Measurements from ENCODE around the gene NFX1.
A peak's percentile ranks its signal among the peaks of the same experiment; 100 is the strongest.

Gene NFX1

DNA sequence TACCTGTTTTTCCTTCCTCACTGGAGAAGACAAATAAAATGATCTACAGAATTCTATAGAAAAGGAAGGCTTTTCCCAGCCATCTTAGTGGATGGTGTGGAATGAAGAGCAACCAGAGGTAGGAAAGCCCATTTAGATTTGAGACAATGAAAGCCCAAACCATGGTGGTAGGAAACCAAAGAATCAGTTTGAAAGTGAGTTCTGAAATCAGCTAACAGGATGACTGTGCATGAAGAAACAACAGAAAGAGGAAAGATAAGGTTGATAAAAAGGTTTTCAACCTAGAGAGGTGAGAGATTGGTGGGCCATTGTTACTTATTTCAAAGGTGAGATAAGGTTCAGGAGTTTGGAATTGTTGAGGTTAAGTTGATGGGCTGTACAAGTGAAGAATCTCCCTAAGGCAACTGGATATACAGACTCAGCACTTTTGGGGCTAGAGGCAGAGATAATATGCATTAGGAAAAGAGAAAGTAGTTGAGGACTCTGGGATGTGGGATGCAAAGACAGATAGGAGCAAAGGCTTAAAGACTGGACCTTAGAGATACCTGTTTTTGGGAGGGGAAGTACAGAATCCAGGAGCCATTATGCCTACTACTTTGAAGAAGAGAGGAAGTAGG is 23.1 kb upstream of the NFX1 start:
- no peak for DNase-seq

GRCh38 chr9:33270146-33270545 is 20.2 kb upstream of the NFX1 start:
- DNase-seq = no peak

- no peak for DNase-seq
These were observed 18.3 kb upstream of the NFX1 start for GRCh38 chr9:33272061-33272460.

- no peak for DNase-seq
These were observed 16.9 kb upstream of the NFX1 start for GRCh38 chr9:33273266-33273971.

DNA sequence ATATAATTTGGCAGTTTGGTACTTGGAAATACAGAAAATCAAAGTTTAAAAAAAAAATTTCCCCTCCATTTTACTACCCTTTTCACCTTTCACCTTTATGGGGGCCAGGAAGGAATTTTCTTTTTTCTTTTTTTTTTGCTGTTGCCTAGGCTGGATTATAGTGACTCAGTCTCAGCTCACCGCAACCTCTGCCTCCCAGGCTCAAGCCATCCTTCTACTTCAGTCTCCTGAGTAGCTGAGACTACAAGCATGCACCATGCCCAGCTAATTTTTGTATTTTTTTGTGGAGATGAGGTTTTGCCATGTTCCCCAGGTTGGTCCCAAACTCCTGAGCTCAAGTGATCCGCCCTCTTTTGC is 16.4 kb upstream of the NFX1 start:
- no peak for DNase-seq

DNA sequence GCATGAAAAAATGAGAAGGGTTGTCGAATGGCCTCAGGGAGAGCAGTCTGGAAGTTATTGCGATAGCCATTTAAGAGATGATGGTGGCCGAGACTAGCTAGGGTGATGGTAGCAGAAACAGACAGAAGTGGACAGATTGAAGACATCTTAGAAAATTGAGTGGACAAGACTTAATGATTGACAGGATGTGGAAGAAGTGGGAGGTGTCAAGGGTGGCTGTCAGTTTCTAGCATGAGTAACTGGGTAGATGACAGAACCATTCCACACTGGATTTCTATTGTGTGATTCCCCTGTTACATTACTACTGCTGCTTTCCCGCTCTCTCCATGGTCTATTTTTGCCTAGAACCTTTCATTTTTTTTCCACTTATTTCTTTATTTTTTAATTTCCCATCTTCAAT is 12.8 kb upstream of the NFX1 start:
- no peak for DNase-seq

GRCh38 chr9:33285502-33285901 is 4.8 kb upstream of the NFX1 start:
- DNase-seq = no peak

GRCh38 chr9:33287087-33287490 is 3.2 kb upstream of the NFX1 start:
- DNase-seq = peak; percentile 59

GRCh38 chr9:33288235-33288634 is 2.1 kb upstream of the NFX1 start:
- no peak for DNase-seq

DNA sequence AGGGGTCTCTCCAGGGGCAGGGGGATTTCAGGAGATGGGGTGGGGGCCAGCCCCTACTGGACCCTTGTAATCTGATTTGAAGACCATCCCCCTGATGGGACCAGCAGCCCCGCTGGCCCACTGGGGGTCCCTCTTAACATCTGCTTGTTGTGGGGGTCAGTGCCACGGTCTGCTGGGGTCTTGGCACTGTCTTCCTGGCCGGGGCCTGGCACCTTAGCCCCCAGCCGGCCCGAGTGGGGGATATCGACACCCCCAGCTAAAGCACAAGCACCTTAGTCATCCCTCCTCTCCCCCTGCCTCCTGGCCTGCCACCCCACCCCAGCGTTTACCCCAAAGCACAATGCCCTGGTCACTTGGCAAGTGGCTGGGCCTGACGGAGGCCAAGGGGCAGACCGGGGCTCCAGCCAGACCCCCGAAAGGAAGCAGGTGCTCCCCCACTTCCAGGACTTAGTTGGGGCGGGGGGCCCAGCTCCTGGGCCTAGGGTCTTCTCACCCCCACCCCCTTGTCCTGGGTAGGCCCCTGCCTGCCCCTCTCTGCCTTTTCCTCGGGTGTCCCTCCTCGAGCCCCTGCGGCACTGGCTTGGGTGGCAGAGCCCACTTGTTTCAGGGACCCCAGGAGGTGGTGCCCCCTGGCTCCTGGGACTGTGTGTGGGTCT is 1.4 kb upstream of the NFX1 start:
- no peak for DNase-seq

DNA sequence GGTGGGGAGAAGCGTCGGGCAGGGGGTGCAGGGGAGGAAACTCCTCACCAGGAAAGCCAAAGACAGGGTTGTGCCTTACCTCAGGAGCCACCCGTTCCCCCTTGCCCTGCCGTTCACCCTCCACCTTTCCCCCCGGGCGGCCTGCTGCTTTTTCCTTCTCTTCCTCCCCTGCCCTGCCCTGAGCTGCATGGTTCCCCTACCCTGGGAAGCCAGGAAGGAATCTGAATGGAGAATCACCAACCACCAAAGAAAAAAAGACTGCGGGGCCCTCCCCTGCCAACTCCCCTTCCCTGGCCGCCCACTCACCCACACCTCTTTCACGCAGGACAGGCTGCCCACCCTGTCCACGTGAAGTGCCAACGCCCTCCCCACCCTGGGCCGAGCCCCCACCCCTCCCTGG is 820 bp upstream of the NFX1 start:
- DNase-seq = no peak

- no peak for DNase-seq
These were observed 425 bp upstream of the NFX1 start for GRCh38 chr9:33289936-33290246.

- peak; percentile 5 for DNase-seq
These were observed 698 bp downstream of the NFX1 start for GRCh38 chr9:33291031-33291397.

DNA sequence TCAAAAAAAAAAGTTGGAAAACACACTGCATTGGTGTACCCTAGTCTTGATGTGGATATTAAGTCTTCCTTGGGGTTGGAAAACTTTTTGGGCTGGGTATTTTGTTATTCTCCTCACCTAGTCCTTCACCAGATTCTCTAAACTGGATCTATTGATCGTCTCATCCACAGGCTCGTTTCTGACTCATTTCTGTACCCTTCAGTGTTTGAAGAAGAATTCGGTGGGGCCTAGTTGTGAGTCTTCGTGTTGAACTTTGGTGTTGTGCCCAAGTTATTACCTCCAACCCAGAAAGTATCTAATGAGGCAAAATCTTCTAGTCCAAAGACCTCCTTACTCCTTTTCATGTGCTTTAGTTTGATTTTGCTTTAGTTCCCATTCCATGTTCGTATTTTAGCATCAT is 1.6 kb downstream of the NFX1 start:
- DNase-seq = no peak

DNA sequence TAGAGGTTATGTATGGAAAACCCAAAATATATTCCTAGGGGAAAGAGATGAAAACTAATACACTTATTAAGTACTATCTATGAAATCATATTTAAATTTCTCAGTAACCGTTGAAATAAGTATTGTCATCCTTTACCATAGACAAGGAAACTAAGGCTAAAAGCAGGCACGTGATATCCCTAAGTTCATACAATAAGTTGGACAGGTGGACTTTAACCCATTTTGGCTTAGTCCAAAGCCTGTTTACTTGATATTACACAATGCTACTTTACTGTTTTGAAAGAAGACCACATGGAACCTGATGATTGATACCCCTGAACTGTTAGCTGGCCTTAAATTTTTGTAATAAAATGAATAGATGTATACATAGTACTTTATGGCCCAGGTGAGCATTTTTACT is 3.5 kb downstream of the NFX1 start:
- DNase-seq = no peak

DNA sequence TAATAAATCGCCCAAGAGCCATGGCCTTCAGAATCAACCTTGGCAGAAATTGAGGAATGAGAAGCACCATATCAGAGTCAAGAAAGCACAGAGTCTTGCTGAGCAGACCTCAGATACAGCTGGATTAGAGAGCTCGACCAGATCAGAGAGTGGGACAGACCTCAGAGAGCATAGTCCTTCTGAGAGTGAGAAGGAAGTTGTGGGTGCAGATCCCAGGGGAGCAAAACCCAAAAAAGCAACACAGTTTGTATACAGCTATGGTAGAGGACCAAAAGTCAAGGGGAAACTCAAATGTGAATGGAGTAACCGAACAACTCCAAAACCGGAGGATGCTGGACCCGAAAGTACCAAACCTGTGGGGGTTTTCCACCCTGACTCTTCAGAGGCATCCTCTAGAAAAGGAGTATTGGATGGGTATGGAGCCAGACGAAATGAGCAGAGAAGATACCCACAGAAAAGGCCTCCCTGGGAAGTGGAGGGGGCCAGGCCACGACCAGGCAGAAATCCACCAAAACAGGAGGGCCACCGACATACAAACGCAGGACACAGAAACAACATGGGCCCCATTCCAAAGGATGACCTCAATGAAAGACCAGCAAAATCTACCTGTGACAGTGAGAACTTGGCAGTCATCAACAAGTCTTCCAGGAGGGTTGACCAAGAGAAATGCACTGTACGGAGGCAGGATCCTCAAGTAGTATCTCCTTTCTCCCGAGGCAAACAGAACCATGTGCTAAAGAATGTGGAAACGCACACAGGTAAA is 4.5 kb downstream of the NFX1 start:
- no peak for DNase-seq

GRCh38 chr9:33295571-33295970 is 5.3 kb downstream of the NFX1 start:
- DNase-seq = no peak

DNA sequence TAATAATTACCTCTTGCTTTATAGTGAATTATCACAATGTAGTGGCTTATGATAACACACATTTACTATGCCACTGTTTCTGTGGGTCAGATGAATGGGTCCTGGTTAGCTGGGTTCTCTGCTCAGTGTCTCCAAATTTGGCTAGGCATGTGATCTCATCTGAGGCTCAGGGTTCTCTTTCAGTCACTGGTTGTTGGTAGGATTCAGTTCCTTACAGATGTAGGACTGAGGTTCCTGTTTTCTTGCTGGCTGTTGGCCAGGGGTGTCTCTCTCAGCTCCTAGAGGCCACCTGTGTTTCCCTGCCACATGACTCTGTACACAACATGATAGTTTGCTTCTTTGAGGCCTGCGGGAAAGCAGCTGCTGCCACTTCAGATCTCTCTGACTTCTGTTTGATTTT is 7.1 kb downstream of the NFX1 start:
- DNase-seq = peak; percentile 76

- DNase-seq = no peak
These were observed 10.2 kb downstream of the NFX1 start for GRCh38 chr9:33300546-33300945.

GRCh38 chr9:33304362-33304761 is 14.0 kb downstream of the NFX1 start:
- DNase-seq = no peak

DNA sequence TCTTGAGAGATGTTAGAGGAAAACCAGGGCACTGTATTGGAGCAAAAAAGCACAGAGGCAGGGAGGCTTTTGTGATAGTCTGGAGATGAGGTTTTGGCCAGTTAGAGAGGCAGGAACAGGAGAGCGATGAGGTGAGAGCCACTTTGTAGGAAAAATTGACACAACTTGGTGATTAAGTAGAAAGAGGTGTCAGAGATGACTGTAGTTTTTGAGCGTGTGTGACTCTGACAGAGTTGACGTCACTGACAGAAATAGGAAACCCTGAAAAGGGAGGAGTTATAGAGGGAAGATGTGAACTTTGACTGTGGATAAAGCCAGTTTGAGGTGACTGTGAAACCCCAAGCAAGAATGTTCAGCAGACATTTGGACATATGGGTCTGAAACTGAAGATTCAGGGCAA is 15.7 kb downstream of the NFX1 start:
- no peak for DNase-seq

- no peak for DNase-seq
These were observed 16.8 kb downstream of the NFX1 start for GRCh38 chr9:33307067-33307466.

DNA sequence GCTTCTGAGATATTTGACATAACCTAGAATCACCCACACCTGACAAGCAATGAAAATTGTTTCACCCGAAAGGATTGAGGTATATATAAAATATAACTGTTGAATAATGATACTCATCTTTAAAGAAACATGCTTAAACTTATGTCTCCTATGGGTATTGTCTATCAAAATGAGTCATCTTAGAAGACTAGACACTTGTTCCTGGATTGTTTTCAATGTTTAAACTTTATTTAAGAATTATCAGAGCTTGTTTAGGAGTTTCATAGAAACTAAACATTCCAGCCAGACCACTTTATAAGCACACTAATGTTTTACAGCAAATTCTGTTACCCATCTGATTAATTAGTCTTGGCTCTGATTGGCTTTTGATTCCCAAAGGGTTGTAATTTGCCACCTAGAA is 19.6 kb downstream of the NFX1 start:
- DNase-seq = no peak

DNA sequence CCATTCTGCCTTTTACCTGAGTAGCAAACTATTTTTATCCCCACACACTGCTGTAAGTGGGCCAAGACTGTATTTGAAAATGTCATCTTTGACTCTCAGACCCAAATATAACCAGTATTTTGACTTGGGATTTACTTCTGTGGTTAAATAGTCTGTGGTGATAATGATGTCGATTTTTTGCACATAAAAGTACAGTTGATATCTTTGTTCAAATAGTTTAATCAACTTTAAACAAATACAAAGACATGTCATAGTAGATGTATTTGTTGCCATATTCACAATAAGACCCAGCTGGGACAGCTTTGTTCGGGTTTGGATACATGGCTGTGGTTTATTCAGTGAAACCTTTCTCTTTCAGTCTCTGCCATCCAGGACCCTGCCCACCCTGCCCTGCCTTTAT is 20.4 kb downstream of the NFX1 start:
- DNase-seq = no peak

Measured in NCI-H2171 treated with DMSO at 0.1 percent for 48 hours (cell line).